GM20000 (cell line): ENCODE data around the gene SEC14L6.

Source experiments
- DNase-seq: peaks from one replicate; pipeline ENCODE4 v3.0.0; 2012; ENCODE audit warnings: low spot score
- CTCF ChIP-seq: IDR thresholded peaks from 2 replicates; pipeline ENCODE4 v1.5.1; 2012; ENCODE audit warnings: mild to moderate bottlenecking, control low read depth; ENCODE audit errors: extremely low read depth, missing control alignments

The SEC14L6 gene

DNA sequence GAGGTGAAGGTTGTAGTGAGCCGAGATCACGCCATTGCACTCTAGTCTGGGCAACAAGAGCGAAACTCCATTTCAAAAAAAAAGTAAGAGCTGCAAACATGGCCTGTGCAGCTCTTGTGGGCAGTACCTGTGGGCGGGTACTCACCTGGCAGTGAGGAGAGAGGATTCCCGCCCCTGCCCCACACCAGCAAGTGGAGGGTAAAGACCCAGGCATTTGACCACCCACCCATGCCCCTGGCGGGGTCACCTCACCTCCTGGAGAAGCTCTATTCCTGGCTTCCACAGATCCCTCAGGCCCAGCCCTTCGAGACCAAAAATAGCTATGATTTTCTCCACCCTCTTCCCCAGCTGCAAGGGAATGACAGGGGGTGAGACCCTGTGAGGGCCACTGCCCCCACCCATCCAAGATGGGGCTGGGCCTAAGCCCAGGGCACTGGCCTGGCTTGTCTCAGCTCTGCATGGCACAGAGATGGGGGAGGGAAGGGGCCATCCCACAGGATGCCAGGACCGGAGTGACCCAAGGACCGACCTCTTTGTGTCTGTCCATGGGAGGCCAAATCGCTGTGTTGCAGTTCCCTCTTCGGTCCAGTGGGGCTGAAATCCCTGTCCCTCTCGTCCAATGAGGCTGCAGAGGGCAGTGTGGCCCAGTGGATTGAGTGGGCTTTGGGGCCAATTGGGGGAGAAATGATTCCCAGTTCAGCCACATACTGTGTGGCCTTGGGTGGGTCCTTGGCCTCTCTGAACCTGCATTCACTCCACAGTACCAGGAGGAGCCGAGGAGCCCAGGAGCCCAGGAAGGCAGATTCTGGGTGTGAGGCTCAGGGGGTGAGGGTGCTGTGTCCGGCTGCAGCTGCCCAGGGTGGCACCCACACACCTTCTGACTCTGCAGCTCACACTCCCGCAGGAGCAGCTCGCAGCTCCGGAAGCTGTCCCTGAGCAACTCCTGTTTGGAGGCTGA, 14.6 kb downstream of the SEC14L6 start:
- no peak for TF ChIP-seq CTCF

GRCh38 chr22:30526656-30527055, 19.9 kb downstream of the SEC14L6 start:
- TF ChIP-seq CTCF, result no peak
- DNase-seq, result no peak

More for the DNA sequence above, 14.6 kb downstream of the SEC14L6 start:
- DNase-seq, result no peak

- DNase-seq, result no peak
- TF ChIP-seq CTCF, result no peak
Observed at GRCh38 chr22:30523646-30524489, 22.7 kb downstream of the SEC14L6 start.

- no peak for DNase-seq
Observed at GRCh38 chr22:30521368-30522156, 25.0 kb downstream of the SEC14L6 start.

DNA sequence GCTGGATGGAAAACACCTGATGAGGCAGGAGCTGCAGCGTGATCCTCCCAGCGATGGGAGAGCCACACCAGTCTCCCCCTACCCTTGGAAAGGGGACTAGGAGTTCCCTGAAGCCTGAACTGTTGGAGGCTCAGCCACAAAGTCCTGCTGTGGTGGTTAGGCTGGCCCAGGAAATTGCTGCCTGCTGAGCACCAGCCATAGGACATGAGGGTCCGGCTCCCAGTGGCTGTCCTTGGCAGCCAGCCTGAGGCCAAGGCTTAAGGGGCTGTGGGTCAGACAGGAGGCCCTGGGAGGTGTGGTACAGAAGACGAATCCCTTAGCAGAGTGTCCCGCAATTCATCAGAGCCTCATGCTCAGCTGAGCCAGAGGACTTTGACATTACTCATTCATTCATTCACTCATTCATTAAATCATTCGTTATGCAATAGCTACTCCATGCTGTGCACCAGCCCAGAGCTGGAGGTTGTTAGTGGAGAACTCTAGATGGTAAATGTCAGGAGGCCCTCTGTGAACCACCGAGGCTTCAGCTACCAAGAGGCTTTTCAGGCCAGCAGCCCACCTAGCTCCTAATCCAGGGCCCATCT, 26.6 kb downstream of the SEC14L6 start:
- DNase-seq, result no peak
- no peak for TF ChIP-seq CTCF

More at GRCh38 chr22:30521368-30522156, 25.0 kb downstream of the SEC14L6 start:
- no peak for TF ChIP-seq CTCF

DNA sequence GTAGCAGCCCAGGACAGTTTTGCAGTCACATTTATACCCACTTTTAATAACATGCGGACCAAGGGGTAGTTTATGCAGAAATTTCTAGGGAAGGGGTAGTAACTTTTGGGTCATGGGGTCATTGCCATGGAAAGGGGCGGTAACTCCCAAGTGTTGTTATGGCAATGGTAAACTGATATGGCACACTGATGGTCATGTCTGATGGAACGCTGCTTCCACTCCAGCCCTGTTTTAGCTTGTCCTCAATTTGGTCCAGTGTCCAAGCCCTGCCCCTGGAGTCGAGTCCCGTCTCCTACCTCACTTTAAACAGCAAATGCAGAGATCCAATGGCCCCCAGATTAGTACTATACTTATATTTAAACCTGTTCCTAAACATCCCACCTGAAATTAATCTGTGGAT, 29.8 kb downstream of the SEC14L6 start:
- DNase-seq, result no peak
- no peak for TF ChIP-seq CTCF
